HepG2 (cell line): ENCODE data around the gene HES2. TPM values are rescaled to one million over a fixed set of nuclear protein-coding genes. Genes with fewer than 3 reads are reported as not detected.

Experiments
- MED1 ChIP-seq: sonication (generic); formaldehyde crosslinking; IDR thresholded peaks from 2 replicates; pipeline ENCODE4 v1.4.0; 2020; ENCODE audit warnings: missing genetic modification reagents
- SATB2 ChIP-seq: sonication (generic); formaldehyde crosslinking; IDR thresholded peaks from 2 replicates; pipeline ENCODE4 v1.5.0; 2020; ENCODE audit warnings: missing genetic modification reagents
- SRSF1 ChIP-seq: fragments of 200-400 bp; formaldehyde crosslinking; optimal IDR thresholded peaks from 2 replicates; pipeline ENCODE3; 2017; ENCODE audit warnings: mild to moderate bottlenecking, low read depth, low read length, moderate library complexity
- TBP ChIP-seq: sonication (generic); formaldehyde crosslinking; IDR thresholded peaks from 2 replicates; pipeline ENCODE4 v1.5.0; 2020; ENCODE audit warnings: missing genetic modification reagents
- THAP9 ChIP-seq: sonication (generic); formaldehyde crosslinking; IDR thresholded peaks from 2 replicates; pipeline ENCODE4; 2020; ENCODE audit warnings: missing genetic modification reagents, mild to moderate bottlenecking, borderline replicate concordance
- TRAFD1 ChIP-seq: sonication (generic); formaldehyde crosslinking; IDR thresholded peaks from 2 replicates; pipeline ENCODE4 v1.5.1; 2020; ENCODE audit warnings: missing genetic modification reagents, mild to moderate bottlenecking, borderline replicate concordance
- ZBTB4 ChIP-seq: sonication (generic); formaldehyde crosslinking; IDR thresholded peaks from 2 replicates; pipeline ENCODE4 v1.4.0; 2020; ENCODE audit warnings: missing genetic modification reagents, mild to moderate bottlenecking, borderline replicate concordance
- ZKSCAN8 ChIP-seq: IDR thresholded peaks from 2 replicates; pipeline ENCODE4 v1.6.1; 2016; ENCODE audit warnings: borderline replicate concordance, missing genetic modification reagents, missing compliant biosample characterization
- ZNF234 ChIP-seq: sonication (generic); formaldehyde crosslinking; conservative IDR thresholded peaks from 2 replicates; pipeline ENCODE4 v1.5.1; 2020; ENCODE audit warnings: mild to moderate bottlenecking, missing genetic modification reagents
- ZNF275 ChIP-seq: sonication (generic); formaldehyde crosslinking; IDR thresholded peaks from 2 replicates; pipeline ENCODE4 v1.8.0; 2022; ENCODE audit warnings: missing genetic modification reagents, mild to moderate bottlenecking, inconsistent platforms, borderline replicate concordance
- ZNF577 ChIP-seq: sonication (generic); formaldehyde crosslinking; IDR thresholded peaks from 2 replicates; pipeline ENCODE4 v1.4.0; 2020; ENCODE audit warnings: mild to moderate bottlenecking, low read depth, missing genetic modification reagents, borderline replicate concordance
- ZSCAN20 ChIP-seq: sonication (generic); formaldehyde crosslinking; IDR thresholded peaks from 2 replicates; pipeline ENCODE4 v1.4.0; 2020; ENCODE audit warnings: missing genetic modification reagents, mild to moderate bottlenecking, borderline replicate concordance
- ZSCAN22 ChIP-seq: sonication (generic); formaldehyde crosslinking; IDR thresholded peaks from 2 replicates; pipeline ENCODE4 v1.4.0; 2020; ENCODE audit warnings: mild to moderate bottlenecking, missing genetic modification reagents
- polyA plus RNA-seq, 8 experiments: library from polyadenylated mRNA; depleted of rRNA in 3 of 8; stranded (reverse) in 7 of 8; unstranded in 1 of 8; fragments of >200 nt; fragmentation: Illumina TruSeq in 4 of 8; extraction: Trizol in 4 of 8; gene quantifications; 2 replicates each; pipeline versions ENCODE4 v1.2.1 to v1.2.3, GENCODE V29; 2011 to 2016; ENCODE audit warnings: low read depth in 4 of 8, missing spikeins in 1 of 8, mixed read lengths in 1 of 8; ENCODE audit not compliant: insufficient read depth in 1 of 8
- total RNA-seq, 5 experiments: library from RNA; depleted of rRNA; stranded (reverse); fragments of >200 nt; fragmentation: Illumina TruSeq; extraction: Trizol; gene quantifications; 2 replicates each; pipeline ENCODE4 v1.2.3, GENCODE V29; 2016; ENCODE audit warnings: low read depth in 1 of 5
- TF ChIP-seq, protein P1 (sequence below): sonication (generic); formaldehyde crosslinking; IDR thresholded peaks from 2 replicates; pipeline ENCODE4 v1.4.0; 2020; ENCODE audit warnings: missing genetic modification reagents, mild to moderate bottlenecking, borderline replicate concordance
- TF ChIP-seq, protein P2 (sequence below): sonication (generic); formaldehyde crosslinking; IDR thresholded peaks from 2 replicates; pipeline ENCODE4 v1.4.0; 2020; ENCODE audit warnings: mild to moderate bottlenecking, low read depth, missing genetic modification reagents

Gene HES2
- total and polyA plus RNA-seq, 2 of the 13 experiments (the other 11 are each of a cell fraction or from before 2014, with no cell fraction given) = 0.11 to 0.17 TPM

DNA sequence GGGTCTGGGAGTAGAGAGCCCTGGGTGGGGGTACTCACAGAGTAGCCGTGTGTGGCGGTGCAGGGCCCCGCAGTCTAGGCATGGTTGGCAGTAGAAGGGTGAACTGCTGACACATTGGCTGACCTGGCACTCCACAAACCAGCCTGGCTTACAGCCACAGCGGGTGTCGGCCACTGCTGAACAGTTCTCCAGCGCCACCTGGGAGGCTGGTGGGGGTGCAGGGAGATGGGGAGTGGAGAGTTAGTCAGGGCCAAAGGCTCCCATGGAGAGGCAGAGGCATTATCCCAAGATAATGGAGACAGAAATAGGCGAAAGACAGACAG, 44.8 kb upstream of the HES2 start (continued):
- TF ChIP-seq, protein P1, sequence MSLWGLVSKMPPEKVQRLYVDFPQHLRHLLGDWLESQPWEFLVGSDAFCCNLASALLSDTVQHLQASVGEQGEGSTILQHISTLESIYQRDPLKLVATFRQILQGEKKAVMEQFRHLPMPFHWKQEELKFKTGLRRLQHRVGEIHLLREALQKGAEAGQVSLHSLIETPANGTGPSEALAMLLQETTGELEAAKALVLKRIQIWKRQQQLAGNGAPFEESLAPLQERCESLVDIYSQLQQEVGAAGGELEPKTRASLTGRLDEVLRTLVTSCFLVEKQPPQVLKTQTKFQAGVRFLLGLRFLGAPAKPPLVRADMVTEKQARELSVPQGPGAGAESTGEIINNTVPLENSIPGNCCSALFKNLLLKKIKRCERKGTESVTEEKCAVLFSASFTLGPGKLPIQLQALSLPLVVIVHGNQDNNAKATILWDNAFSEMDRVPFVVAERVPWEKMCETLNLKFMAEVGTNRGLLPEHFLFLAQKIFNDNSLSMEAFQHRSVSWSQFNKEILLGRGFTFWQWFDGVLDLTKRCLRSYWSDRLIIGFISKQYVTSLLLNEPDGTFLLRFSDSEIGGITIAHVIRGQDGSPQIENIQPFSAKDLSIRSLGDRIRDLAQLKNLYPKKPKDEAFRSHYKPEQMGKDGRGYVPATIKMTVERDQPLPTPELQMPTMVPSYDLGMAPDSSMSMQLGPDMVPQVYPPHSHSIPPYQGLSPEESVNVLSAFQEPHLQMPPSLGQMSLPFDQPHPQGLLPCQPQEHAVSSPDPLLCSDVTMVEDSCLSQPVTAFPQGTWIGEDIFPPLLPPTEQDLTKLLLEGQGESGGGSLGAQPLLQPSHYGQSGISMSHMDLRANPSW (CRISPR knock-in tag) = no peak
- no peak for TF ChIP-seq ZSCAN22 (CRISPR knock-in tag)
- no peak for TF ChIP-seq ZBTB4 (CRISPR knock-in tag)
- TF ChIP-seq TRAFD1 (CRISPR knock-in tag) = no peak
- TF ChIP-seq ZNF275 (CRISPR knock-in tag) = no peak
- no peak for TF ChIP-seq SATB2 (CRISPR knock-in tag)
- TF ChIP-seq ZSCAN20 (CRISPR knock-in tag) = no peak
- TF ChIP-seq ZNF234 (CRISPR knock-in tag) = 0 out of 2 replicates have a peak, but pooled peaks have one; percentile 63
- TF ChIP-seq THAP9 (CRISPR knock-in tag) = no peak
- no peak for TF ChIP-seq ZNF577 (CRISPR knock-in tag)
- TF ChIP-seq MED1 (CRISPR knock-in tag) = 0 out of 2 replicates have a peak, but pooled peaks have one; percentile 10
- no peak for TF ChIP-seq SRSF1
- TF ChIP-seq ZKSCAN8 (CRISPR knock-in tag) = no peak
- no peak for TF ChIP-seq TBP
- TF ChIP-seq, protein P2, sequence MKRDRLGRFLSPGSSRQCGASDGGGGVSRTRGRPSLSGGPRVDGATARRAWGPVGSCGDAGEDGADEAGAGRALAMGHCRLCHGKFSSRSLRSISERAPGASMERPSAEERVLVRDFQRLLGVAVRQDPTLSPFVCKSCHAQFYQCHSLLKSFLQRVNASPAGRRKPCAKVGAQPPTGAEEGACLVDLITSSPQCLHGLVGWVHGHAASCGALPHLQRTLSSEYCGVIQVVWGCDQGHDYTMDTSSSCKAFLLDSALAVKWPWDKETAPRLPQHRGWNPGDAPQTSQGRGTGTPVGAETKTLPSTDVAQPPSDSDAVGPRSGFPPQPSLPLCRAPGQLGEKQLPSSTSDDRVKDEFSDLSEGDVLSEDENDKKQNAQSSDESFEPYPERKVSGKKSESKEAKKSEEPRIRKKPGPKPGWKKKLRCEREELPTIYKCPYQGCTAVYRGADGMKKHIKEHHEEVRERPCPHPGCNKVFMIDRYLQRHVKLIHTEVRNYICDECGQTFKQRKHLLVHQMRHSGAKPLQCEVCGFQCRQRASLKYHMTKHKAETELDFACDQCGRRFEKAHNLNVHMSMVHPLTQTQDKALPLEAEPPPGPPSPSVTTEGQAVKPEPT (CRISPR knock-in tag) = no peak
